Mononuclear cell (primary cell): ENCODE measurements around the gene ITIH3. TPM values are rescaled to one million over a fixed set of nuclear protein-coding genes. Genes with fewer than 3 reads are reported as not detected.

Experiments
- H3K27me3 ChIP-seq: 2 replicates; pipeline ENCODE4 v1.6.0; 2011; ENCODE audit warnings: low read length, control low read depth; ENCODE audit not compliant: insufficient read depth
- H3K4me1 ChIP-seq: 2 replicates; pipeline ENCODE4 v1.5.1; 2011; ENCODE audit warnings: mild to moderate bottlenecking, low read length, control low read depth; ENCODE audit not compliant: insufficient read depth
- H3K4me3 ChIP-seq: 2 replicates; pipeline ENCODE4 v1.5.1; 2011; ENCODE audit warnings: mild to moderate bottlenecking, low read length, moderate library complexity
- H3K9me3 ChIP-seq: 2 replicates; pipeline ENCODE4 v1.5.1; 2011; ENCODE audit warnings: low read depth, mild to moderate bottlenecking, control low read depth, low read length
- total RNA-seq: library from RNA; depleted of rRNA; stranded (reverse); fragments of >200 nt; gene quantifications from one replicate; pipeline ENCODE4 v1.2.3, GENCODE V29; 2012

ITIH3 gene
- total RNA-seq: not detected

- Histone ChIP-seq H3K4me3 (no peak within 1 kb of the TSS), H3K9me3 (no peaks in the 10 kb centered on the region), H3K4me1 (no peaks in the 10 kb centered on the region), H3K27me3 (no peaks in the 10 kb centered on the region)
Measured at GRCh38 chr3:52794612-52795099, at the start of gene ITIH3. ITIH3 (plus strand) TSS chr3:52794796; CDS start chr3:52794804, 8 bp downstream.

- peaks cover 11% of the 10 kb centered on the region for H3K4me1 ChIP-seq
- H3K9me3 ChIP-seq: no peaks in the 10 kb centered on the region
- no peak overlapping the region for H3K4me3 ChIP-seq
- H3K27me3 ChIP-seq: no peaks in the 10 kb centered on the region
Measured at GRCh38 chr3:52752045-52752660, 42.4 kb upstream of the ITIH3 start.

GRCh38 chr3:52754373-52754772 lies 40.2 kb upstream of the ITIH3 start:
- Histone ChIP-seq H3K4me3 (no peak overlapping the region), H3K27me3 (no peaks in the 10 kb centered on the region), H3K9me3 (no peaks in the 10 kb centered on the region), H3K4me1 (peaks cover 11% of the 10 kb centered on the region)

- Histone ChIP-seq H3K4me1 (peaks cover 11% of the 10 kb centered on the region), H3K9me3 (no peaks in the 10 kb centered on the region), H3K27me3 (no peaks in the 10 kb centered on the region), H3K4me3 (no peak overlapping the region)
Measured at GRCh38 chr3:52756141-52756540, 38.5 kb upstream of the ITIH3 start.

GRCh38 chr3:52763466-52763865 lies 31.1 kb upstream of the ITIH3 start:
- H3K9me3 ChIP-seq: no peaks in the 10 kb centered on the region
- no peak overlapping the region for H3K4me3 ChIP-seq

GRCh38 chr3:52769786-52770455 lies 24.7 kb upstream of the ITIH3 start:
- H3K27me3 ChIP-seq: no peaks in the 10 kb centered on the region
- H3K9me3 ChIP-seq: no peaks in the 10 kb centered on the region
- H3K4me1 ChIP-seq: peaks cover 21% of the 10 kb centered on the region
- peak overlapping the region; percentile 66 for H3K4me3 ChIP-seq

More at GRCh38 chr3:52763466-52763865, 31.1 kb upstream of the ITIH3 start:
- Histone ChIP-seq H3K4me1 (peaks cover 27% of the 10 kb centered on the region), H3K27me3 (no peaks in the 10 kb centered on the region)

- no peaks in the 10 kb centered on the region for H3K27me3 ChIP-seq
- peak within 1 kb of the TSS; percentile 66 for H3K4me3 ChIP-seq
- H3K9me3 ChIP-seq: no peaks in the 10 kb centered on the region
- peaks cover 29% of the 10 kb centered on the region for H3K4me1 ChIP-seq
Measured at GRCh38 chr3:52770496-52771333, 23.9 kb upstream of the ITIH3 start, which contains the start of gene NEK4. NEK4 (minus strand) TSS chr3:52770940; CDS start chr3:52770746, 194 bp downstream.

- Histone ChIP-seq H3K9me3 (no peaks in the 10 kb centered on the region), H3K27me3 (no peaks in the 10 kb centered on the region), H3K4me3 (peak overlapping the region; percentile 66), H3K4me1 (peaks cover 33% of the 10 kb centered on the region)
Measured at GRCh38 chr3:52771334-52771681, 23.3 kb upstream of the ITIH3 start.

- Histone ChIP-seq H3K9me3 (no peaks in the 10 kb centered on the region), H3K4me1 (peaks cover 33% of the 10 kb centered on the region), H3K27me3 (no peaks in the 10 kb centered on the region), H3K4me3 (no peak overlapping the region)
Measured at GRCh38 chr3:52771702-52772101, 22.9 kb upstream of the ITIH3 start.

GRCh38 chr3:52773361-52774065 lies 21.1 kb upstream of the ITIH3 start:
- Histone ChIP-seq H3K9me3 (no peaks in the 10 kb centered on the region), H3K27me3 (no peaks in the 10 kb centered on the region), H3K4me3 (no peak overlapping the region), H3K4me1 (peaks cover 33% of the 10 kb centered on the region)

GRCh38 chr3:52774066-52774713 lies 20.4 kb upstream of the ITIH3 start:
- no peak overlapping the region for H3K4me3 ChIP-seq
- peaks cover 39% of the 10 kb centered on the region for H3K4me1 ChIP-seq
- no peaks in the 10 kb centered on the region for H3K27me3 ChIP-seq
- no peaks in the 10 kb centered on the region for H3K9me3 ChIP-seq

GRCh38 chr3:52774901-52775864 lies 19.4 kb upstream of the ITIH3 start:
- Histone ChIP-seq H3K27me3 (no peaks in the 10 kb centered on the region), H3K4me1 (peaks cover 39% of the 10 kb centered on the region), H3K9me3 (no peaks in the 10 kb centered on the region), H3K4me3 (no peak overlapping the region)

GRCh38 chr3:52775877-52776276 lies 18.7 kb upstream of the ITIH3 start:
- Histone ChIP-seq H3K4me1 (peaks cover 43% of the 10 kb centered on the region), H3K27me3 (no peaks in the 10 kb centered on the region), H3K4me3 (no peak overlapping the region), H3K9me3 (no peaks in the 10 kb centered on the region)
